Colonic mucosa (tissue), 4 donors: ENCODE results near the gene EMILIN2. TPM values are rescaled to one million over a fixed set of nuclear protein-coding genes. Genes with fewer than 3 reads are reported as not detected.
"Not testable (repeated sequence)": the region's sequence is repeated elsewhere in the genome, so short reads cannot be mapped to it uniquely, and the experiment has no call there.

ENCODE experiments used
- DNase-seq: peaks from one replicate; pipeline ENCODE4 v3.0.0-alpha.2; 2020
- H3K27ac ChIP-seq: fragments of 200-600 bp; one replicate; pipeline ENCODE4 v1.8.0; 2021
- H3K27me3 ChIP-seq: fragments of 200-600 bp; one replicate; pipeline ENCODE4 v1.8.0; 2021
- H3K36me3 ChIP-seq: fragments of 200-600 bp; one replicate; pipeline ENCODE4 v1.8.0; 2021
- H3K4me1 ChIP-seq: fragments of 200-600 bp; one replicate; pipeline ENCODE4 v1.8.0; 2021; ENCODE audit warnings: mild to moderate bottlenecking
- H3K4me3 ChIP-seq: fragments of 200-600 bp; one replicate; pipeline ENCODE4 v1.8.0; 2021
- H3K9ac ChIP-seq, 2 donors: one replicate each; pipeline ENCODE4 v1.7.0; 2013; ENCODE audit warnings: control low read depth in 2 of 2, low read depth in 2 of 2, low read length in 2 of 2
- H3K9me3 ChIP-seq: fragments of 200-600 bp; one replicate; pipeline ENCODE4 v1.8.0; 2021
- intact Hi-C: fragments of 100-400 bp; cut with DNase I; formaldehyde crosslinking; loops from one replicate; pipeline ENCODE4 v1.14.1; 2022
- total RNA-seq, 2 donors: library from RNA; stranded (reverse); fragmentation: NEBNext Ultra II Directional in 1 of 2; extraction: Animal tissue kit (Norgen Biotek cat#: 25700) in 1 of 2; gene quantifications; one replicate each; pipeline ENCODE4 v1.2.1, GENCODE V29; 2021
- TF ChIP-seq, protein P1 (sequence below): fragments of 200-600 bp; IDR thresholded peaks from one replicate; pipeline ENCODE4 v1.8.0; 2022; ENCODE audit warnings: antibody characterized with exemption, mild to moderate bottlenecking
- donor health status: healthy.
- donor health status: DM: no; HTN: no; CAD: no.
- donor health status: DM: no; HTN: no; CAD: no.

EMILIN2 gene
- total RNA-seq, 2 donors from 2014 or later, result 17.0 to 23.2 TPM

DNA sequence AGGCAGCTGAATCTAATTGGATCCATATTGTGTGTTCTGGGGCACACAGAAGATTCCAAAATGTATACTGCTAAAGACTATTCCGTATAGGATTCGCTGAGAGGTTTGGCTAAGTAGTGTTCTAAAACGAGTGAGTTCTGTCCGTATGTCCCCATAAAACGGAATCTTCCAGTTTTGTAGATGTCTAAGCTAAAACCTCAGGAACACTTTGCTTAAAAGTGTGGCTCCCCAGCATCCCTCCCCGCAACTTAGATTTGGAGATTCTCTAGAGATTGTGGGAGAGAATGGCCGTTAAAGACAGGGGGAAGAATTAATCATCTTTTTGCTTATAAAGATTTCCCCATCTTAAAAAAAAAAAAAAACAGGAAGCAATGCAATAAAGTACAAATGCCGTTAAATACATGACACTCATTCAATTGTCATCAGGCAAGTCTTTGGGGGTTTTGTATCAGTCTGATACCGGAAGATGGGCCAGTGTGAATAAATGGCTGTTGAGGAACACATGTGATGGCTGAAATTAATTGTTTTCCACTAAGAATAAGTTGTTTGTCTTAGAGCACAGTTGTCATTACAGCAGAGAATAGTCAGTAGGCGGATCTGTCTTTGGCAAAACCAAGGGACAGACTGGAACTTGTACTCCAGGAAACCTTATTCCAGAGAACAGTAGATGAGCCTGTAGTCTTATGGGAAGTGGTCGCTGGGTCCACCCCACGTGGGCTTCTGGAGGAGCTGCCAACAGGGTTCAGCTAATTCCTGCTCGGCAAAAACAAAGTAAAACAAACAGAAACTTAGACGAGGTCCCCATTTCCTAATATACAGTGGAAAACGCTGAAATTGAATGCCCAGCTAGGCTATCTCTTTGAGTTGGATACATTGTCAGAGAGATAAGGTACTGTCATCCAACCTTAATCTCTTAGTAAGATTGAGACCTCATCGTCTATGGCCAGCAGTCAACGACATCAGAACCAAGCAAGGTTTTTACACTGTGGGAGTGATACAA, 1.7 kb downstream of the EMILIN2 start:
- peak overlapping the region; percentile 10 for H3K4me3 ChIP-seq
- TF ChIP-seq, protein P1, sequence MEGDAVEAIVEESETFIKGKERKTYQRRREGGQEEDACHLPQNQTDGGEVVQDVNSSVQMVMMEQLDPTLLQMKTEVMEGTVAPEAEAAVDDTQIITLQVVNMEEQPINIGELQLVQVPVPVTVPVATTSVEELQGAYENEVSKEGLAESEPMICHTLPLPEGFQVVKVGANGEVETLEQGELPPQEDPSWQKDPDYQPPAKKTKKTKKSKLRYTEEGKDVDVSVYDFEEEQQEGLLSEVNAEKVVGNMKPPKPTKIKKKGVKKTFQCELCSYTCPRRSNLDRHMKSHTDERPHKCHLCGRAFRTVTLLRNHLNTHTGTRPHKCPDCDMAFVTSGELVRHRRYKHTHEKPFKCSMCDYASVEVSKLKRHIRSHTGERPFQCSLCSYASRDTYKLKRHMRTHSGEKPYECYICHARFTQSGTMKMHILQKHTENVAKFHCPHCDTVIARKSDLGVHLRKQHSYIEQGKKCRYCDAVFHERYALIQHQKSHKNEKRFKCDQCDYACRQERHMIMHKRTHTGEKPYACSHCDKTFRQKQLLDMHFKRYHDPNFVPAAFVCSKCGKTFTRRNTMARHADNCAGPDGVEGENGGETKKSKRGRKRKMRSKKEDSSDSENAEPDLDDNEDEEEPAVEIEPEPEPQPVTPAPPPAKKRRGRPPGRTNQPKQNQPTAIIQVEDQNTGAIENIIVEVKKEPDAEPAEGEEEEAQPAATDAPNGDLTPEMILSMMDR, result no peak

DNA sequence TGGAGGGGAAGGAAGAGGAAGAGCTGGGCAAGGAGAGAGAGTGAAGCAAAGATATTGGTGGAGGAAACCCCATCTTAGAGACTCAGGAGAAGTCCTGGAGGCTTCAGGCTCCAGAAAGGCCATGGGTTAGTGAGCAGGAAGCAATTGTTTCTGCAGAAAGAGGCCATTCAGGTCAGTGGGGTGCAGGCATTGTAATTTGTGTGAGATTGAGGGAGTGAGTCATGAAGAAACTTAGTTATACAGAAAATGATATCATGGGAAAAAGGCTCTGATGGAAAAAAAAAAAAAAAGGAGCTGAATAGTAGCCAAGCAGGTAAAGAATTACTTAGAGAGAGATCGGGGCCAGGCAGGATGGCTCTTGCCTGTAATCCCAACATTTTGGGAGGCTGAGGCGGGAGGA, 4.0 kb downstream of the EMILIN2 start:
- H3K36me3 ChIP-seq, result no peaks in the 10 kb centered on the region
- no peak overlapping the region for H3K27ac ChIP-seq
- no peak for DNase-seq
- H3K9ac ChIP-seq, result no peak overlapping the region
- intact Hi-C loops, result no loop called here
- TF ChIP-seq, protein P1, result no peak
- peaks cover 3% of the 10 kb centered on the region for H3K4me1 ChIP-seq
- no peaks in the 10 kb centered on the region for H3K9me3 ChIP-seq
- no peak overlapping the region for H3K4me3 ChIP-seq
- H3K27me3 ChIP-seq, result peaks cover 30% of the 10 kb centered on the region

More for the DNA sequence above, 1.7 kb downstream of the EMILIN2 start:
- Histone ChIP-seq H3K27me3 (peaks cover 30% of the 10 kb centered on the region), H3K4me1 (peaks cover 3% of the 10 kb centered on the region), H3K9ac (no peak overlapping the region), H3K36me3 (no peaks in the 10 kb centered on the region), H3K27ac (no peak overlapping the region), H3K9me3 (no peaks in the 10 kb centered on the region)
- intact Hi-C loops, result no loop called here
- no peak for DNase-seq

DNA sequence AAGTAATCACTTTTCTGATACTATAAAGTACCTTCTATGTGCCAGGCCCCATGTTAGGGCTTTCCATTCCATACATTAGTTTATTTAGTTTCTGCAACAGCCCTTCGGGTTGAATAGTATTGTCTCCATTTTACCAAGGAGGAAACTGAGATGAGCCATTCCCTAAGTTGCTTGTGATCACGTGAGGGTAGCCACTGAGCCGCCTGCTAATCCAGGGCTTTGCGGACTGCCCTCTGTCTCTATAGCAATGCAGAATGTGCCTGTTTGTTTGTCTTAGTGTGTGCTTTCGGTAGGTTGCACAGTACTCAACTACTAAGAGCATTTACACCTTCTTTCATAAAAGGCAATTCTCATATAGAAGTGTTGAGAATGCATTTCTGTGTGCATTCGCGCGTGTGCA, 5.0 kb downstream of the EMILIN2 start:
- H3K9me3 ChIP-seq, result no peaks in the 10 kb centered on the region
- no peak overlapping the region for H3K9ac ChIP-seq
- no peak for DNase-seq
- H3K27ac ChIP-seq, result no peak overlapping the region
- peaks cover 20% of the 10 kb centered on the region for H3K27me3 ChIP-seq
- H3K36me3 ChIP-seq, result no peaks in the 10 kb centered on the region
- TF ChIP-seq, protein P1, result no peak
- H3K4me3 ChIP-seq, result no peak overlapping the region
- intact Hi-C loops, result no loop called here
- peaks cover 3% of the 10 kb centered on the region for H3K4me1 ChIP-seq

DNA sequence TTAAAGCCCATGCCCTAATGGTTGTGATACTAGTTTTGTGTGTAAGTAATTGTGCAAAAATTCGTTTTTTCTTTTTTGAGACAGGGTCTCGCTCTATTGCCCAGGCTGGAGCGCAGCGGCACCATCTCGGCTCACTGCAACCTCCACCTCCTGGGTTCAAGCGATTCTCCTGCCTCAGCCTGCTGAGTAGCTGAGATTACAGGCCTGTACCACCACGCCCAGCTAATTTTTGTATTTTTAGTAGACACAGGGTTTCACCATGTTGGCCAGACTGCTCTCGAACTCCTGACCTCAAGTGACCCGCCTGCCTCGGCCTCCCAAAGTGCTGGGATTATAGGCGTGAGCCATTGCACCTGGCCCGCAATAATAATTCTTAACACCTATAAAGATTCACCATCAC, 5.7 kb downstream of the EMILIN2 start:
- H3K9ac ChIP-seq, H3K4me1 ChIP-seq, intact Hi-C loops, H3K36me3 ChIP-seq, DNase-seq, H3K4me3 ChIP-seq, H3K9me3 ChIP-seq, H3K27ac ChIP-seq: not testable (repeated sequence)
- H3K27me3 ChIP-seq, result peaks cover 16% of the 10 kb centered on the region

DNA sequence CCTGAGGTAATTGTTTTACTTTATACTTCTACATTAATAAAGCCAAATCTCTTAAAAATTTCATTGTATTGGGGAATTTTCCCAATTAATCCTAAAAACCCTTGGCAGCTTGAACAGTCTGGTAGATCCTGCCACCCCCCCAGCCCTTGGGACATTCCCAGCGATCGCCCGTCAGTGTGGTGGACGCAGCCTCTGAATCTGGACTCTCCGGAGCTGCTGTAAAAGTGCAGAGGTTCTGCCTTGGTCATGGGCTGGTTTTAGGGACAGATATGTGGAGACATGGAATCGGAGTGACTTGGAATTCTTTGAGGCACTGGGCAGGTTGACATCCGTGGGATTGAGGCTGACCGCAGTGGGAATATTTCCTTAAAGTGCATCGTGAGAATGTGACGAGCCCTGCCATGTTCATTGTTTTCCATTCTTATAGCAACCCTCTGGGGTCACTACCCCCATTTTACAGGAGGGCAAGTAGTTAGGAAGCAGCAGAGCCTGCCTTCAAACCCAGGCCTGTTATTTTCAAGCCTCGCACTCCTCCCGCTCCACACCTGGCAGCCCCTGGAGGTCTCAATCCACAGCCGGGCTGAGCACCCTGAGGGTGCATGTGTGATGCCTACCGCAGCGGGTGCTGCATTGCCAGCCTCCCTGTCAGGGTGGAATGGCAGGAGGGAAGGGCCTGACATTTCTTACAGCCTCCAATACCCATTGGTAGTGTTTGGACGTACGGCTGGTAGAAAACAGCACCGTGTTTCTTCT, 6.5 kb downstream of the EMILIN2 start:
- Histone ChIP-seq H3K9ac (no peak overlapping the region), H3K4me1 (no peaks in the 10 kb centered on the region), H3K4me3 (no peak overlapping the region), H3K27me3 (peaks cover 7% of the 10 kb centered on the region), H3K9me3 (no peaks in the 10 kb centered on the region), H3K36me3 (no peaks in the 10 kb centered on the region), H3K27ac (no peak overlapping the region)
- TF ChIP-seq, protein P1, result no peak
- no peak for DNase-seq
- intact Hi-C loops, result no loop called here
